DMS53 treated with DMSO at 0.1 percent for 48 hours (cell line): Measurements from ENCODE around the gene HACD1.
A peak's percentile ranks its signal among the peaks of the same experiment; 100 is the strongest.
"Not testable (repeated sequence)": the region's sequence is repeated elsewhere in the genome, so short reads cannot be mapped to it uniquely, and the experiment has no call there.

Source experiments
- DNase-seq: peaks from one replicate; lab custom pipeline; 2025; ENCODE audit not compliant: unreplicated experiment; lab: John Stamatoyannopoulos, UW

The HACD1 gene

GRCh38 chr10:17643755-17644484 lies 26.7 kb upstream of the HACD1 start, which contains the start of gene STAM:
TSS of gene STAM (plus strand) at chr10:17644151. CDS start at chr10:17644340, 189 bp downstream.
- DNase-seq: peak; percentile 98

- DNase-seq: peak; percentile 93
Measured at GRCh38 chr10:17643339-17643754, 26.2 kb upstream of the HACD1 start.

GRCh38 chr10:17640331-17640816 lies 23.2 kb upstream of the HACD1 start:
- DNase-seq: no peak

GRCh38 chr10:17637869-17638268 lies 20.7 kb upstream of the HACD1 start:
- no peak for DNase-seq

DNA sequence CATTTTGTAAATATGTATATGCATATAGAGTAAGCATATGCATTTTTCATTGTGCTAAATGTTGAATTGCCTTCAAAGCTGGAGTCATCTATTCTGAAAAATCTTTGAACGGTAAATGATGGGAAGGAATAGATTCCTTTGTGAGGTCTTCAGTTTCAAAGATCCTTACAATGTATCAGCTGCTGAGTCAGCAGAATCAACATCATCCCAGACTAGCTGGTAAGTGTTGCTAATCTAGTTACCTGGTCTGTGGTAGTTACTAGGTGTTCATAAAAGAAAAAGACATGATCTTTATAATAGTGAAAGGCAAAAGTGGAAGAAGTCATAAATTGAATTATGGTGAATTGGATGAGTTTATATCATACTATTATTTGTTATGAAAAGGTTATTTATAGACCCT lies 16.2 kb upstream of the HACD1 start:
- no peak for DNase-seq

DNA sequence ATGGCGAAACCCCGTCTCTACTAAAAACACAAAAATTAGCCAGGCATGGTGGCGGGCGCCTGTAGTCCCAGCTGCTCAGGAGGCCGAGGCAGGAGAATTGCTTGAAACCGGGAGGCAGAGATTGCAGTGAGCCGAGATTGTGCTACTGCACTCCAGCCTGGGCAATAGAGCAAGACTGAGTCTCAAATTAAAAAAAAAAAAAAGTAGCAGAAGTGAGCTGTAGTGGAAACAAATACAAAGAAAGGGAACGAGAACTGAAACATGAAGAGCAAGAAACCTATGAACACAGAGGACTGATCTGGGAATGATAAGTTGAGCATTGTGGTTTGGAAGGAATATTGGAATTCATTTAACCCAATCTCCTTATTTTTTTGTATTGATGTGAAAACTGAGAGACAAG lies 15.4 kb upstream of the HACD1 start:
- not testable (repeated sequence) for DNase-seq

DNA sequence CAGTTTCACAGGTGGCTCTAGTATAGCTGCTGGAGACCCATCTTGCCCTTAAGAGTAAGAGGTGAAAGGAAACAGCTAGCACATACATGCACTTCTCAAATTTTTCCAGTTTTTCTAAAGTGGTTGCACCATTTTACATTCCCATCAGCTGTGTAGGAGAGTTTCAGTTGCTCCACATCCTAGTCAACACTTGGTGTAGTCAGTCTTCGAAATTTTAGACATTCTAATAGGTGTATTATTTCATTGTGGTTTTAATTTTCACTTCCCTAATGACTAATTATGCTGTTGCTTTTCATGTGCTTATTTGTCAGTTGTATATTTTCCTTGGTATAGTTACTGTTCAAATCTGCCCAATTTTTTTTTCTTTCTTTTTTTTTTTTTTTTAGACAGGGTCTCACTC lies 9.5 kb upstream of the HACD1 start:
- no peak for DNase-seq

DNA sequence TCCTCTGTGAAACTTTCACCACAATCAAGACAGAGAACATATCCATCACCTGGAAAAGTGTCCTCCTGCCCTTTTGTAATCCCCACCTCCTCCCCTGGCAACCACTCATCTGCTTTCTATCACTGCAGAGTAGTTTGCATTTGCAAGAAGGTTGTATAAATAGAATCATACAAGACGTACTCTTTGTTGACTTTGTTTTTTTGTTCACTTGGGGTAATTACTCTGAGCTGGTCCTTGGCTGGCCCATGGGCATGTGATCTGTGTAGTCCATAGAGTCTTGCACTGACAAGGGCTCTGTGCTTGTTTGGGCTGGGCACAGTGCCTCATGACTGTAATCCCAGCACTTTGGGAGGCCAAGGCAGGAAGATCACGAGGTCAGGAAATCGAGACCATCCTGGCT lies 7.8 kb upstream of the HACD1 start:
- DNase-seq: no peak

DNA sequence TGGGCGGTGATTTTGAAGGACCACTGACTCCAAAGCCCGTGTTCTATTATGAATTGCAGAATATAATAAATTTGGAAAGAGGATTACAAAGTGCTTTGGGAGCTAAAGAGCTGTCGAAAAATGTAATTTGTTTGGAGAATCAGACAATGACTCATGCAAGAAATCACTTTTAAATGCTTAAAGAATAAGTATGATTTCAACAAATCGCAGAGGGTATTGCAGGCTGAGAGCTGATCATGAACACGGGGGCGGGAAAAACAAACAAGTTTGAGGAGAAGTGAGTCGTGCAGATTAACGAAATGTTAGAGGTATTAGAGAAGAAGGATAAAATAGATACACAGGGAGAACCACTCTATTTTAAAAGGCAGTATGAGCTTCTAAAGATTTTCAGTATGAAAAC lies 4.9 kb upstream of the HACD1 start:
- DNase-seq: no peak

- peak; percentile 40 for DNase-seq
Measured at GRCh38 chr10:17616403-17617030, 657 bp downstream of the HACD1 start.

GRCh38 chr10:17609523-17610079 lies 7.6 kb downstream of the HACD1 start:
- DNase-seq: no peak

- DNase-seq: peak; percentile 68
Measured at GRCh38 chr10:17607603-17608332, 9.4 kb downstream of the HACD1 start.

- no peak for DNase-seq
Measured at GRCh38 chr10:17607060-17607459, 10.1 kb downstream of the HACD1 start.

DNA sequence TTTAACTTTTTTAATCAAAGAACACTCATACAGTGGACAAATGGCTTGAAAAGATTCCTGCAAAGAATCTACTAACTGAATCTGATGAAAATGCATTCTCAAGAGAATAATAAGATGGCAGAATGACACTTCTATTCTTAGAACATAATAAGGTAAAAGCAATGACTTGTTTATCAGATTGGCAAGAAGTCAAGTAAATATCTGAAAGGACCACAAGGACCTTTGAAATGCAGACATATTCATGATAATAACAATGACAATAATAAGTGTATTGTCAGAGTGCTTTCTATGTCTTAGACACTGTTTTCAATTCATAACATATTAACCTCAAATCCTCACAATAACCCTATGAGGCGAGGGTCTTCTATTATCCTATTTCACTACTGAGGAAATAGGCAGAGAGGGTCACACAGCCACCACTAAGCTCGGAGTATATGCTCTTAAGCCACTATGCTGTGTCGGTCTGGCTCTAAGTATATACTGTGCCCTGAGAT lies 10.6 kb downstream of the HACD1 start:
- DNase-seq: no peak

- no peak for DNase-seq
Measured at GRCh38 chr10:17605936-17606335, 11.2 kb downstream of the HACD1 start.

- peak; percentile 24 for DNase-seq
Measured at GRCh38 chr10:17599089-17599488, 18.1 kb downstream of the HACD1 start.

DNA sequence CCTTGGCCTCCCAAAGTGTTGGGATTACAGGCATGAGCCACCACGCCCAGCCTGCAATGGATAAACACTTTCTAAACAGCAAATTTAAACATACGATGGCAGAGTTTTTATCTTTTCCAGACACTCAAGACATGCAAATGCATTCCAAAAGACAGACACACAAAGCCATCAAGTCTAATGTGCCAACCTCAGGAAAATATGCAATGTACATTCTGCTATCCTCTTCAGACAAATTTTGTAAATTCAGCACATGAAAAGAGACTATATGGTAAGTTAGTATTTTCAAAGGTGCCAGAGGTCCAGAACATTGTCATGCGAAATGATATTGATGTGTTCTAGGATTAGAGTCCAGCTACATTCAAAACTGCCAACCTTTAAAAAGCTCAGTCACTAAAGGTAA lies 19.8 kb downstream of the HACD1 start:
- DNase-seq: no peak

GRCh38 chr10:17590969-17591645 lies 26.1 kb downstream of the HACD1 start:
- DNase-seq: no peak

DNA sequence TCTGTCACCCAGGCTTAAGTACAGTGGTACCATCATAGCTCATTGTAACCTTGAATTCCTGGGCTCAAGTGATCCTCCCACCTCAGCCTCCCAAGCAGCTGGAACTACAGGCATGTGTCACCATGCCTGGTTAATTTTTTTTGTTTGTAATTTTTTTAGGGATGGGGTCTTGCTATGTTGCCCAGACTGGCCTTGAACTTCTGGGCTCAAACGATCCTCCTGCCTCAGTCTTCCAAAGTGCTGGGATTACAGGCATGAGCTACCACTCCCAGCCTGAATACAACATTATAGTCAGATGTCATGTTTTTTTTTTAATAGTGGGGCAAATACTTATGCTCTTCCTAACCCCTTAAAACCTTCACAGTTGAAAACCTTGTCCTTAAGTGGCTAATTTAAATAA lies 27.9 kb downstream of the HACD1 start:
- DNase-seq: not testable (repeated sequence)

DNA sequence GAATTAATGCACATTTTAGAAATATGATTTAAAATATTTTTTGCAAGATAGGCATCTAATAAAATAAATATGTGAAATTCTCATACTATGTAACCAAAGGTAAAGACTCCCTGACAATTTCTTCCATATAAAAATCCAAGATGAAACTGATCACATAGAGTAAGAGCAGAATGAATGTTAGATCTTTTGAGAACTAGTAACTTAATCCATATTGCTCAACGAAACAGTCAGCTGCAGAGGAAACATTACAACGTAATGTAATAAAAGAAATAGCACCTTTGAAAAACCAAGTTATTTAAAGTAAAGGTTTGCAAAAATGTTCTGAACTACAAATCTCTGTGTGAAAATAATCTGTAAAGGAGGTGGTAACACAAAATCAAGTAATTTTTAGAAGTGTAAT lies 28.8 kb downstream of the HACD1 start:
- DNase-seq: no peak

DNA sequence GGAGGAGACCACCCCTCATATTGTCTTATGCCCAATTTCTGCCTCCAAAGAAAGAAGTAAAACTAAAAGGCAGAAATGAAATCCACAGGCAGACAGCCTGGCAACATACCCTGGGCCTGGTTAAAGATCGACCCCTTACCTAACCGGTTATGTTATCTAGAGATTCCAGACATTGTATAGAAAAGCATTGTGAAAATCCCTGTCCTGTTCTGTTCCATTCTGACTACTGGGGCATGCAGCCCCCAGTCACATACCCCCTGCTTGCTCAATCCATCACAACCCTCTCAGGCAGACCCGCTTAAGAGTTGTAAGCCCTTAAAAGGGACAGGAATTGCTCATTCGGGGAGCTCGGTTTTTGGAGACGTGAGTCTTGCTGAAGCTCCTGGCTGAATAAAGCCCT lies 29.9 kb downstream of the HACD1 start:
- not testable (repeated sequence) for DNase-seq
